ENCODE measurements around the gene DDX5.
A peak's percentile ranks its signal among the peaks of the same experiment; 100 is the strongest.

Gene DDX5

DNA sequence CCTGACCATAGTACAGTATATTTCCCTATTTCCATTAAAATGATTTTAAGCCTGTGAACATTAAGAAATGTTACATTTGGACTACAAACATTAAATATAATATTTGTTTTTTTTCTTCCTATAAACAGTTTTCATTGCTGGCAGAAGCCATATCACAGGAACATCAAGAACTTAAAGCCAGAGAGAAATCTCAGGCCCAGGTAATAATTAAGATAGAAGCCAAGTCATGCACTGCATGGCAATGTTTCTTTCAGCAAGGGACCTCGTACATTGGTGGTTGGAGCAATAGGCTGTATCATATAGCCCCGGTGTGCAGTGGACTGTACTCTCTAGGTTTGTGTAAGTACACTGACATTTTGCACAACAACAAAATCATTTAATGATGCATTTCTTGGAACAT lies 30.8 kb upstream of the DDX5 start:
- Histone ChIP-seq H3K27me3 (no peaks in the 10 kb centered on the region), H3K4me1 (no peaks in the 10 kb centered on the region), H3K4me3 (no peak overlapping the region), H3K36me3 (peaks cover 95% of the 10 kb centered on the region), H3K27ac (no peak overlapping the region), H3K9me3 (no peaks in the 10 kb centered on the region), H3K9ac (no peak overlapping the region), H4K20me1 (peaks cover 15% of the 10 kb centered on the region; the same call in 1 of the 2 replicates), H3K4me2 (no peak overlapping the region)
- TF ChIP-seq Cebpa-rat (IDR thresholded peaks at IDR 0.05), result no peak

DNA sequence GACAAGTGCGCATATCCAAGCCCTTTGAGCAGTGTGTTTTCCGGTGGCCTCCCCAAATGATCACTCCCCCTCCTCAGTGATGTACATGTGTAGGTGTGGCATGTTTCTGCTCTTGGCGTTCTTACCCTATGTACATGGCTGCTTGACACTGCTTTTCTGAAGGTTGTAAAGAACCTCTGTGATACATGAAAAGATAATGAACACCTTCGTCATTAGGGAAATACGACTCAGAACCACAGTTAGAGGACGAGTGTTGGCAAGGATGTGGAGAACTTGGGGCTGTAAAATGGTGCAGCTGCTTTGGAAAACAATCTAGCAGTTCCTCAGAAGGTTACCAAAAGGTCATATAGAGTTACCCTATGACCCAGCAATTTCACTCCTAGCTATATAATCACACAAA lies 29.3 kb upstream of the DDX5 start:
- no peak overlapping the region for H3K4me3 ChIP-seq
- peaks cover 99% of the 10 kb centered on the region for H3K36me3 ChIP-seq
- no peak overlapping the region for H3K9ac ChIP-seq
- no peak for TF ChIP-seq Cebpa-rat (IDR thresholded peaks at IDR 0.05)
- no peaks in the 10 kb centered on the region for H3K4me1 ChIP-seq
- H3K27ac ChIP-seq, result no peak overlapping the region
- no peak overlapping the region for H3K4me2 ChIP-seq
- no peaks in the 10 kb centered on the region for H3K27me3 ChIP-seq
- H3K9me3 ChIP-seq, result no peaks in the 10 kb centered on the region
- H4K20me1 ChIP-seq, result peaks cover 8% of the 10 kb centered on the region; the same call in 1 of the 2 replicates

DNA sequence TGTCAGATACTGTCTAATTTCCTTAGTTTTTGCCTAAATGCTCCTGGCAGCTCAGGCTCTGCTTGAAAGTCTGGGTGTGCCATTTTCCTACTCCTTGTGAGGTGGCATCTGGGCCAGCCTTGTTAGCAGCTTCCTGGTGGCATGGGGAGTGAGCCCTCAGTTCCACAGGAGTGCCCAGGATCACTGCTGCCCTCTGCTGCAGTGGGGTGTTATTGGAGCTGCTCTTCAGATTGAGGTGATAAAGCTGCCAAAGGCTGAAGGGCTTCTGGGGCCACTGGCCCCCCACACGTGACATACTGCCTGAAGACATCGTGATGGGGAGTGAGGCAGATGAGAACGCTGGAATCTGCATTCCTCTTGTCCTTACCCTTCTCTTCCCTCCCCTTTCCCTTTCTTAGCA lies 28.1 kb upstream of the DDX5 start:
- H3K36me3 ChIP-seq, result peaks cover 100% of the 10 kb centered on the region

DNA sequence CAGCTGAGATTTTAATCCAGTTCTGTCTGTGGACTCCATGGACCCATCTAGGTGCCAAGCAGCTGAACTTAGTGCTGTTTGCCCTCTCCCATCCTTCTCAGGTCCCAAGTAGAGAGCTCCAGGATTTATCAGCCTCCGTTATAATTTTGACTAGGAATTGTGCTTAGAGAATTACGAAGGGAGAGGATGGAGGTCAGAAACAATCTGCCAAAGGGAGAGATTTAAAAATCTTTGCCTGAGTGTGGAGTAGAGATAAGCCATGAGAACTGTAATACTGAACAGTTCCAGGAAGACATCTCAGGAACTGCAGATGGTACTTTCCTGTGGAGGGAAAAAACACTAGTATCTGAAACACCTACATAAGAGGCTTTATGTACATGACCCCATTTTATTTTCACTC lies 27.7 kb upstream of the DDX5 start:
- H4K20me1 ChIP-seq, result peaks cover 15% of the 10 kb centered on the region; the same call in 1 of the 2 replicates
- no peak overlapping the region for H3K27ac ChIP-seq
- no peak overlapping the region for H3K9ac ChIP-seq
- H3K9me3 ChIP-seq, result no peaks in the 10 kb centered on the region
- H3K4me1 ChIP-seq, result no peaks in the 10 kb centered on the region
- H3K4me2 ChIP-seq, result no peak overlapping the region
- no peak for TF ChIP-seq Cebpa-rat (IDR thresholded peaks at IDR 0.05)
- no peak overlapping the region for H3K4me3 ChIP-seq
- no peaks in the 10 kb centered on the region for H3K27me3 ChIP-seq
- H3K36me3 ChIP-seq, result peaks cover 100% of the 10 kb centered on the region

More for the DNA sequence above, 28.1 kb upstream of the DDX5 start:
- Histone ChIP-seq H3K9ac (no peak overlapping the region), H4K20me1 (peaks cover 13% of the 10 kb centered on the region; the same call in 1 of the 2 replicates), H3K27me3 (no peaks in the 10 kb centered on the region), H3K4me3 (no peak overlapping the region), H3K27ac (no peak overlapping the region), H3K4me2 (no peak overlapping the region), H3K9me3 (no peaks in the 10 kb centered on the region), H3K4me1 (no peaks in the 10 kb centered on the region)
- TF ChIP-seq Cebpa-rat (IDR thresholded peaks at IDR 0.05), result no peak

DNA sequence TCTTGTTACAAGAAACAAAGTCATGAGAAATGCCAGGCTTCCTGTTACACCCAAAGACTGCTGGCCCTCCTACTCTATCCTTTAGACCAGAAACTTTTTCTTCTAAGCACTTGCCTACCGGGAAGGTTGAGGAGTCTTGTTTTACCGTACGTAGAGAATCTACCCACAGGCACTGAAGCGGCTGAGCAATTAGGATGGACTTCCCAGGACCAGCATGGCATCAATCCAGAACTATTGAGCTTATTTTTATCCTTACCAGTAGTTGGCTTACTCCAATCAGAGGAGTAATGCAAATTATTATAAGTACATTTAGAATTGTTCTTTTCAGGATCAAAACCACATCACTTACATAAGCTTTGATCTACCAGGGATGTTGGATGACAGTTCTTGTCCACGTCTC lies 26.3 kb upstream of the DDX5 start:
- Histone ChIP-seq H3K36me3 (peaks cover 100% of the 10 kb centered on the region), H3K4me2 (no peak overlapping the region), H3K4me1 (no peaks in the 10 kb centered on the region), H3K9me3 (no peaks in the 10 kb centered on the region), H3K4me3 (no peak overlapping the region), H3K27me3 (no peaks in the 10 kb centered on the region), H4K20me1 (peaks cover 20% of the 10 kb centered on the region), H3K9ac (no peak overlapping the region), H3K27ac (no peak overlapping the region)
- no peak for TF ChIP-seq Cebpa-rat (IDR thresholded peaks at IDR 0.05)

DNA sequence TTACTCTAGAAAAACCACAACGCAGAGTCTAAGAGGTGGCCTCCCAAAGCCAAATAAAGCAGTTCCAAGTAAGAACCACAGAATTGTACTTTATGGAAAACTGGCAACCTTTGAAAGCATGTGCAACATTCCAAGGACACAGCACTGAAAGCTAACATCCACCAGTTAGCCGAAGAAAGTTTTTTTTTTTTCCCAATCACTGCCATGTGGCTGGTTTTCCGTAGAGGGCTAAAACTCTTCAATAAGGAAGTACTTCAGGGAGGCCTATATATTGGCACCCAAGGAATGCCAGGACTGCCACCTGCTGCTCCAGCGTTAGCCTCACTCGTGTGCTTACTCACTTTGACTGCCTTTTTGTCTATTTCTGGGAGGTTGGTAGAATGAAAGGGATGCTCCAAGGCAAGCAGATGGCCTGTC lies 25.9 kb upstream of the DDX5 start:
- Histone ChIP-seq H4K20me1 (peaks cover 25% of the 10 kb centered on the region), H3K9ac (no peak overlapping the region), H3K4me3 (no peak overlapping the region), H3K27me3 (no peaks in the 10 kb centered on the region), H3K4me1 (no peaks in the 10 kb centered on the region), H3K4me2 (no peak overlapping the region), H3K27ac (no peak overlapping the region), H3K9me3 (no peaks in the 10 kb centered on the region), H3K36me3 (peaks cover 100% of the 10 kb centered on the region)
- no peak for TF ChIP-seq Cebpa-rat (IDR thresholded peaks at IDR 0.05)

DNA sequence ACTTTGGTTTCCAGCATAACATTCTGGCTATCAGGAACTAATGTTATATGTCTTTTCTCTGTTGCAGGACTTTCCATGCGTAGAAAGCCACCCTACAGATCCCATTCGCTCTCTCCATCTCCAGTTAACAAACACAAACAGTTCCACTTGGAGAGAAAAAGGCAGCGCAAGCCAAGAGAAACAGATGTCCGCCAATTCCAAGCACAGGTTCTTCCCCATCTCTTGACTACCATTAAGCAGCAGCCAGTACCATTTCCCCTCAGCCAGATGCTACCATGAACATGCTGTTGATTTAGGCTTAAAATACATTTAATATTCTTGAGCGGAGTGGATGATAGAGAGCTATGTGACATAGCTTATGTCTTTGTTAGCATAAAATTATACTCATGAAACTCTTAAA lies 23.1 kb upstream of the DDX5 start:
- no peak overlapping the region for H3K9ac ChIP-seq
- H3K9me3 ChIP-seq, result no peaks in the 10 kb centered on the region
- H3K4me1 ChIP-seq, result no peaks in the 10 kb centered on the region
- H3K4me3 ChIP-seq, result no peak overlapping the region
- no peak overlapping the region for H3K27ac ChIP-seq
- peaks cover 32% of the 10 kb centered on the region for H4K20me1 ChIP-seq
- no peak for TF ChIP-seq Cebpa-rat (IDR thresholded peaks at IDR 0.05)
- no peak overlapping the region for H3K4me2 ChIP-seq
- peaks cover 100% of the 10 kb centered on the region for H3K36me3 ChIP-seq
- no peaks in the 10 kb centered on the region for H3K27me3 ChIP-seq

DNA sequence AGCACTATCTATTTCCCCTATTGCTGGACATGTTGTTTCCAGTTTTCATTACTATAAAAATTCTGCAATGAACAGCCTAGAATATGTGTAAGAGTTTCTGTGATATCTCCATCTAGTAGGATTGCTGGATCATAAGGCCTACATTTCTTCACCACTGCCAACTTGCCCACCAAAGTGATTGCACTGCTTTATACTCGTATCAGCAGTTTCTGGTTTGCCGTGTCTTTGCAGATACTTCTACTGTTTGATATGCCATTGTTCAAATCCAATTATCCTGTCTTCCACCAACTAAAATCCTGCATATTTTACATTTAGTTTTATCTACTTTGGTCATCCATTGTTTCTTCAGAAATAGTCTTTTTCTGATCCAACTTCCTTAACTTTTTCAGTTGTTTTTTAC lies 21.8 kb upstream of the DDX5 start:
- TF ChIP-seq Cebpa-rat (IDR thresholded peaks at IDR 0.05), result no peak
- no peak overlapping the region for H3K4me2 ChIP-seq
- H3K36me3 ChIP-seq, result peaks cover 100% of the 10 kb centered on the region

DNA sequence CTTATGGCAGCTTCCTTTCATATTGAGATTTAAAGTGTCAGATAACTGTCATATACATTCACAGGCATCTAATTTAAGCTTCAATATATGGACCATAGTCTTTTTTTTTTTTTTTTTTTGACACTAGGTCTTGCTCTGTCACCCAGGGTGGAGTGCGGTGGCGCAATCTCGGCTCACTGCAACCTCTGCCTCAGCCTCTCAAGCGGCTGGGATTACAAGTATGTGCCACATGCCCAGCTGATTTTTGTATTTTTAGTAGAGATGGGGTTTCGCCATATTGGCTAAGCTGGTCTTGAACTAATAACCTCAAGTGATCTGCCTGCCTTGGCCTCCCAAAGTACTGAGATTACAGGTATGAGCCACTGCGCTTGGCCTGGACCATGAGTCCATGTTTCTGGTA lies 14.3 kb upstream of the DDX5 start:
- H3K4me3 ChIP-seq, result no peak overlapping the region
- peaks cover 99% of the 10 kb centered on the region for H3K36me3 ChIP-seq
- peaks cover 69% of the 10 kb centered on the region for H4K20me1 ChIP-seq
- H3K9me3 ChIP-seq, result no peaks in the 10 kb centered on the region
- peaks cover 5% of the 10 kb centered on the region for H3K4me1 ChIP-seq
- no peak overlapping the region for H3K27ac ChIP-seq
- no peak overlapping the region for H3K9ac ChIP-seq
- TF ChIP-seq Cebpa-rat (IDR thresholded peaks at IDR 0.05), result no peak
- no peak overlapping the region for H3K4me2 ChIP-seq
- H3K27me3 ChIP-seq, result no peaks in the 10 kb centered on the region

More for the DNA sequence above, 21.8 kb upstream of the DDX5 start:
- H3K4me3 ChIP-seq, result no peak overlapping the region
- no peaks in the 10 kb centered on the region for H3K27me3 ChIP-seq
- H4K20me1 ChIP-seq, result peaks cover 42% of the 10 kb centered on the region
- no peak overlapping the region for H3K27ac ChIP-seq
- no peaks in the 10 kb centered on the region for H3K4me1 ChIP-seq
- no peaks in the 10 kb centered on the region for H3K9me3 ChIP-seq
- H3K9ac ChIP-seq, result no peak overlapping the region

DNA sequence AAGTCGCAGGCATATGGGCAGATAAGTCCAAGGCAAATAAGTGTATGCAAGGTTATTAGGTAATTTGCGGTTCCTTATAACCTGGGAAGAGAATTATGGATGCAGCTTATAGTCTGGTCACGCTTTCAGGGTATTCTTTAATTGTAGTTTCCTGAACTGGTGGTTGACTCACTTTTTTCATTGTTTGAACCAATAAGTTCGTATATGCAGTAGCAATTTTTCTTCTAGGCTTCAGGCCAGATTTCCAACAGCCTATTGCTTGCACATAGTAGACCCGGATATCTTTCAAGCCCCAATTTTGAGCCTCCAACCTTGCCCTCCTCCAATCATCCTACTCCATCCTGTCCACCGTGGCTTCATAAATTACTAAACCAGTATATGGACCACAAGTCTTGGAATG lies 13.5 kb upstream of the DDX5 start:
- Histone ChIP-seq H3K36me3 (peaks cover 97% of the 10 kb centered on the region), H4K20me1 (peaks cover 77% of the 10 kb centered on the region), H3K9me3 (no peaks in the 10 kb centered on the region), H3K27me3 (no peaks in the 10 kb centered on the region), H3K4me1 (peaks cover 13% of the 10 kb centered on the region), H3K9ac (no peak overlapping the region), H3K27ac (no peak overlapping the region), H3K4me2 (no peak overlapping the region), H3K4me3 (no peak overlapping the region)
- no peak for TF ChIP-seq Cebpa-rat (IDR thresholded peaks at IDR 0.05)

DNA sequence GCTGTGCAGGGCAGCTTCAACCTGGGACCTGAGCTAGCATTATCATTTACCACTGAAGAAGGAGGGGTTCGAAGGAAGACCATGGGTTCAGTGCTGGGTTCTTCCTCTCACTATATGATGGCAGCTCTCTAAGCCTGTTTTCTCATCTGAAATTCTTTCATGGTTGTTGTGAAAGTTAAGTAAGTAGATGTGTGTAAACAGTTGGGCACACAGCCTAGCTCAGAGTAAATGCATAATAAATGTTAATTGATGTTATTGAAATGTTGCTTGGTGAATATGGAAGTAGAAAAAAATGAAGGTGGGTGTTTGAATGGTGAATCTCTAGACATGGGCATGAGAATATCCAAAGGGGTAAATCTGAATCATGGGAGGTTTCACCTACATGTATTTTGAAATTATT lies 9.7 kb upstream of the DDX5 start:
- no peak for TF ChIP-seq Cebpa-rat (IDR thresholded peaks at IDR 0.05)
- Histone ChIP-seq H3K36me3 (peaks cover 88% of the 10 kb centered on the region), H3K4me1 (peaks cover 20% of the 10 kb centered on the region), H4K20me1 (peaks cover 89% of the 10 kb centered on the region), H3K9me3 (no peaks in the 10 kb centered on the region), H3K27ac (no peak overlapping the region), H3K4me2 (peak overlapping the region; percentile 64), H3K27me3 (no peaks in the 10 kb centered on the region), H3K9ac (peak overlapping the region; percentile 6; the same call in 1 of the 2 replicates), H3K4me3 (no peak overlapping the region)
